Measurements from ENCODE around the gene SASH1. TPM values are rescaled to one million over a fixed set of nuclear protein-coding genes. Genes with fewer than 3 reads are reported as not detected.

Gene SASH1
- polyA plus RNA-seq, 3 donors, result 25.2 to 33.8 (median 27.3) TPM

DNA sequence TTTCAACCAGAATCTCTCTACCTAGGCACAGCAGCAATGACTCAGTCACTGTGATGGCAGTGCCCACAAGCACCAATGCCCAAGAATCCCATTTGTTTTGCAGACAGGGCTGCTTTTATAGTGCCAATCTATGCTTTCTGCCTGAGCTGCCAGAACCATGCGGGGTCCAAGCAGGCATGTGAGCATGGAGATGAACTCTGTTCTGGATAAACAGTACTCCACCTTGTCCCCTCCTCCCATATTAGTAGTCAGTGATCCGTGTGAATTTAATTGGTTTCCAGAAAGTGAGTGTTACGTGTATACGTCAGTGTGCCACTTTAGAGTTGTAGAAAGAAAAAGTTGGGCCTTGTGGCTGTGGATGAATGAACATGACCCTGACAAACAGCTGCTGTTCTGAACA lies 79.4 kb downstream of the SASH1 start:
- peak in 5 of 11 donors; percentile 33 to 73 (median 61) for DNase-seq (ENCODE audit: extremely low read depth in 1 of 11, low read depth in 9 of 11, low spot score in 4 of 11)

DNA sequence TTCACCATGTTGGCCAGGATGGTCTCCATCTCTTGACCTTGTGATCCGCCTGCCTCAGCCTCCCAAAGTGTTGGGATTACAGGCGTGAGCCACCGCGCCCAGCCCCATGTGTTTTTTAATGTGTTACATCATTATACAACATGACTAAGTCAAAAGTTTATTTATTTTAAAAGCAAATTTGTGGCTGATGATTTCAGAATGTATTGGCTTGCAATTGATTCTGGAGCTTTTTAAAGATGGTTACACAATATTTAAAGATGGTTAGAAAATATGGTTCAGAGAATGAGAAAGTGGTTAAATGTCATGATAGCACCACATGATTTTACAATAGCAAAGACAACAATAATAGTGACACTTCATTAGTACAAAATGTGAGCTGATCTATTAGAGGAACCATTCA lies 80.5 kb downstream of the SASH1 start:
- DNase-seq (ENCODE audit: extremely low read depth in 1 of 11, low read depth in 9 of 11, low spot score in 4 of 11), result no peak

DNA sequence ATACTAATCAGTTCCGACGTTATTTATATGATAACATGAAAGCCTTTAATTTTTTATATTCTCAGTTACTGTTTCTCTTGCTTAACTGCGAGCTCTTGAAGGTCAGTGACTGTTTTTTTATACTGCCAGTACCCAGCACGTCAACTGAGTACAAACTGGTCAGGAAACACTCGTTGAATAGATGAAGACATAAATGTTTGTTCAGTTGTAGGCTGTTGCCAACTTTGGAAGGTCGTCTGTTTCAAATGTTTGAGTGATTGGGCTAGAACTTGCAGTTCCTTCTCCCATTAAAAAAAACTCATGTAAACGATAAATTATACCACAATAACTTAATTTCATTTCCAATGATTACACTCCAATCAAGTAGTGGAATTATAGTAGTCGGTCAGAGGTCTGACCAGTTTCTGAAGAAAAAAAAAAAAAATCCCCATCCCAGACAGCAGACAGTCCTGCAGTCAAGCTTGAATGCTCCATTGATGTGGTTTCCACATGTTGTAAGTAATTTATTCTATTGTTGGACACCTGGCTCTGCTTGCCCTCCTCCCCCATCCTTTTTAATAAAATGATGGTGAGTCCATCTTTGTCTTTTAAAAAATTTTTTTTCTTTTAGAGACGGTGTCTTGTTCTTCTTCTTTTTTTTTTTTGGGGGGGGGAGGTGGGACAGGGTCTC lies 81.1 kb downstream of the SASH1 start:
- no peak for DNase-seq (ENCODE audit: extremely low read depth in 1 of 11, low read depth in 9 of 11, low spot score in 4 of 11)

GRCh38 chr6:148425443-148425842 lies 82.8 kb downstream of the SASH1 start:
- no peak for DNase-seq (ENCODE audit: extremely low read depth in 1 of 11, low read depth in 9 of 11, low spot score in 4 of 11)

DNA sequence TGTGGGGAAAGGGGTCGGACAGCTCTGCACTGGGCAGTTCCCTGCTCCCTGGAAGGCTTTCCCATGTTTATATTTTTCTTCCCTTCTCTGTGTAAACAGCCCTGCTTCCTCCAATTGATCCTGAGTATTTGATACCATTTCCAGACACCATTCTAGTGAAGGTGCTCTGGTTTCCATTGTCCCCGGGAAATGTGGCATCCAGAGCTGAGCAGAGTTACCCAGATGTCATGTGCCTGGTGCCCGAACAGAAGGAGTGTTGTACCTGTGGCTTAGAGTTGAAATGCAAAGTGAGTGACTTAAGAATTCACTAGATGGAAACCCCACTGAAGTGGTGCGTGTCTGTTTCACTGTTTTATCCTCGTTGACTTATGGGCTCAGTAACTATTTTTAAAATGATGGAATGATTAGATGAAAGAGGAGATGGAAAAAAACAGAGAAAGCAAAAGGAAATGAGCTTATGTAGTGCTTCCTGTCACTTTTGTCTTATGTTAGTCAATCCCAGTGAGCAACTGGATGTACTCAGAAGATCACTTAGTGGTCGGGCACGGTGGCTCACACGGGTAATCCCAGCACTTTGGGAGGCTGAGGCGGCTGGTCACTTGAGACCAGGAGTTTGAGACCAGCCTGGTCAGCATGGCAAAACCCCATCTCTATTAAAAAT lies 83.8 kb downstream of the SASH1 start:
- DNase-seq (ENCODE audit: extremely low read depth in 1 of 11, low read depth in 9 of 11, low spot score in 4 of 11), result no peak

GRCh38 chr6:148427333-148427732 lies 84.7 kb downstream of the SASH1 start:
- DNase-seq (ENCODE audit: extremely low read depth in 1 of 11, low read depth in 9 of 11, low spot score in 4 of 11), result no peak

- DNase-seq (ENCODE audit: extremely low read depth in 1 of 11, low read depth in 9 of 11, low spot score in 4 of 11), result no peak
Observed at GRCh38 chr6:148429423-148429822, 86.8 kb downstream of the SASH1 start.

DNA sequence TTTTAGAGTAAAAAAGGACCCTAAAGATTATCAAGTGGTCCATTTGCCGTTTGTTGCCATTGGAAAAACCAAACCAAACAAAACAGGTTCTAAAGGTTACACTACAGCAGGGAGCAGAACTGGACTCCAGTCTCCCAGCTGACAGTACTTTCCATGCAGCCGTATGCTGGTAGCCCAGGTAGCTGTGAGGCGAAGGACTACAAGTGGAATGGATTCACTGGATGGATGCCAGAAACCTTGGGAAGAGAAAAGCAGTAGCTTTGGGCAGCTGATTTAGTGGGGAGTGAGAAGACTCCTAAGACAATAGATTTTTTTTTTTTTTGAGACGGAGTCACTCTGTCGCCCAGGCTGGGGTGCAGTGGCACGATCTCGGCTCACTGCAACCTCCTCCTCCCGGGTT lies 88.3 kb downstream of the SASH1 start:
- DNase-seq (ENCODE audit: extremely low read depth in 1 of 11, low read depth in 9 of 11, low spot score in 4 of 11), result no peak

GRCh38 chr6:148431413-148431812 lies 88.8 kb downstream of the SASH1 start:
- DNase-seq (ENCODE audit: extremely low read depth in 1 of 11, low read depth in 9 of 11, low spot score in 4 of 11), result no peak

- DNase-seq (ENCODE audit: extremely low read depth in 1 of 11, low read depth in 9 of 11, low spot score in 4 of 11), result no peak
Observed at GRCh38 chr6:148431840-148432239, 89.2 kb downstream of the SASH1 start.

- DNase-seq (ENCODE audit: extremely low read depth in 1 of 11, low read depth in 9 of 11, low spot score in 4 of 11), result no peak
Observed at GRCh38 chr6:148432462-148433195, 90.0 kb downstream of the SASH1 start.

DNA sequence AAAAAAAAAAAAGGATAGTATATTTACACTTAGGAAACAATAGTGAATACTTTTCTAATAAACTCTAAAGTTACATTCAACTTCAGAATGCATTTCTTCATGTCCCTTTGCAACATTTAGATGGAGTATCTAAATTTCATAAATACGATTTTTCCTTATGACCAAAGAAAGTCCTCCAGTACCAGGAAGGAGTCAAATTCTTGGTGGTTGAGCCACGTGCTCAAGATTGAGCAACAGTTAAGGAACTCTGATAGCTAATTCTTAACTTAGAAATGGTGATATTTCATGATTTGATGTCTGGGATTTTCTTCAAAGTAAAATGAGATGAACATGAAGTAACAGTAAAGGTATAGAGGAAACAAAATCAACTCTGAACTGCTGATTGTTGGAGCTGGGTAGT lies 92.7 kb downstream of the SASH1 start:
- no peak for DNase-seq (ENCODE audit: extremely low read depth in 1 of 11, low read depth in 9 of 11, low spot score in 4 of 11)

- DNase-seq (ENCODE audit: extremely low read depth in 1 of 11, low read depth in 9 of 11, low spot score in 4 of 11), result no peak
Observed at GRCh38 chr6:148436466-148436865, 93.8 kb downstream of the SASH1 start.

GRCh38 chr6:148438632-148439031 lies 96.0 kb downstream of the SASH1 start:
- no peak for DNase-seq (ENCODE audit: extremely low read depth in 1 of 11, low read depth in 9 of 11, low spot score in 4 of 11)

- DNase-seq (ENCODE audit: extremely low read depth in 1 of 11, low read depth in 9 of 11, low spot score in 4 of 11), result no peak
Observed at GRCh38 chr6:148440016-148440415, 97.4 kb downstream of the SASH1 start.

DNA sequence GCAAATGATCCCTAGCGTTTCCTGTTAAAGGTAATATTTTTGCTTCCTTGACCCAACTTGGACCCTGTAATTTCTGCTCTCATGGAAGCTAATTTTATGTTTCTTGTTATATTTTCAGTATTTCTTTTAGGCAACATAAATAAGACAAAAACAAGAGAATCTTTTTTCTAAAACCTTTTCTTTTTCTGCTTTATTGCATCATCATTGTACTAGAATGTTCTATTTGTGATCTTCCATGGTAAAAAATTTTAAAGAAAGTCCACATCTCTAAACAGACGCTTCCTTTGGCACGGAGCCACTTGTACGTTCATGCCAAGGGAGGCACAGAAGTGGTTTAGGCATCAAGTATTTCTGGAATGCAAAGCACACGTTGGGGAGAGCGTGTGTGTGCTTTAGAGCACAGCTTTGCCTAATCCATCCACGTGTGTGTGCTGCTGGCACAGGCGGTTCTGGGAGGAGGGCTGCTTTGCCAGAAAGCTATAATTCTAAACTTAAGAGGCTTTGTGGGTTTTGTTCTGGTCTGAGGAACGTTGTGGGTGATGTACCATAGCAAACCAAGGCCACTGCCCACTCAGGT lies 98.3 kb downstream of the SASH1 start:
- DNase-seq (ENCODE audit: extremely low read depth in 1 of 11, low read depth in 9 of 11, low spot score in 4 of 11), result peak in 4 of 11 donors; percentile 33 to 71 (median 58)

GRCh38 chr6:148441454-148441911 lies 98.8 kb downstream of the SASH1 start:
- DNase-seq (ENCODE audit: extremely low read depth in 1 of 11, low read depth in 9 of 11, low spot score in 4 of 11), result no peak

GRCh38 chr6:148443798-148444560 lies 101.3 kb downstream of the SASH1 start:
- no peak for DNase-seq (ENCODE audit: extremely low read depth in 1 of 11, low read depth in 9 of 11, low spot score in 4 of 11)

GRCh38 chr6:148445116-148445515 lies 102.5 kb downstream of the SASH1 start:
- no peak for DNase-seq (ENCODE audit: extremely low read depth in 1 of 11, low read depth in 9 of 11, low spot score in 4 of 11)
